NB4 (cell line): ENCODE measurements around the gene RBCK1.

ENCODE experiments used
- DNase-seq: peaks from one replicate; pipeline ENCODE4 v3.0.0; 2010; ENCODE audit warnings: low read depth
- H3K4me3 ChIP-seq: one replicate; pipeline ENCODE4 v1.5.1; 2011; ENCODE audit warnings: mild to moderate bottlenecking, low read depth, low read length, moderate library complexity
- MYC ChIP-seq: IDR thresholded peaks from 2 replicates; pipeline ENCODE4 v1.6.1; 2011; ENCODE audit warnings: low read depth, low read length
- POLR2A ChIP-seq: IDR thresholded peaks from 2 replicates; pipeline ENCODE4 v1.6.1; 2011; ENCODE audit warnings: mild to moderate bottlenecking; ENCODE audit not compliant: insufficient read length; ENCODE audit errors: extremely low read depth
- TF ChIP-seq, protein P1 (sequence below): IDR thresholded peaks from 2 replicates; pipeline ENCODE4 v1.6.1; 2011; ENCODE audit warnings: low read depth, low read length
- TF ChIP-seq, protein P2 (sequence below): IDR thresholded peaks from one replicate; pipeline ENCODE4 v1.5.1; 2012; ENCODE audit warnings: low read depth, low read length

The RBCK1 gene

DNA sequence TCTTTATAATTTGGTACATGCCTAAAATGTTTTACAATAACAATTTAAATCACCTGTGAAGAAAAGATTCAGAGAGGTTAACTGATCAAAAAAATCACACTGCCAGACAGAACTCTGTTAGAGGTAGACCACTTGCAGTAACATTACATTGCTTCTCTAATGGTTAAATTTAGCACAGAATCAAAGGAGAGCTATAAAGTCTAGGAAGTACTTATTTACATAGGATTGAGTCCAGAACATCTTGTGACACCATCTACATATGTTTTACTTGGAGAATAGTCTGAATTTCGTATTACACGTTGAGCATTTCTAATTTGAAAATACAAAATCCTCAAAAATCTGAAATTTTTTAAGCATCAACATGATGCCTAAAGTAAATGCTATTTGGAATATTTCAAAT lies 71.4 kb downstream of the RBCK1 start:
- no peak for DNase-seq
- TF ChIP-seq POLR2A (no peak), MYC (no peak)
- TF ChIP-seq, protein P1, sequence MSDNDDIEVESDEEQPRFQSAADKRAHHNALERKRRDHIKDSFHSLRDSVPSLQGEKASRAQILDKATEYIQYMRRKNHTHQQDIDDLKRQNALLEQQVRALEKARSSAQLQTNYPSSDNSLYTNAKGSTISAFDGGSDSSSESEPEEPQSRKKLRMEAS, result no peak
- TF ChIP-seq, protein P2, sequence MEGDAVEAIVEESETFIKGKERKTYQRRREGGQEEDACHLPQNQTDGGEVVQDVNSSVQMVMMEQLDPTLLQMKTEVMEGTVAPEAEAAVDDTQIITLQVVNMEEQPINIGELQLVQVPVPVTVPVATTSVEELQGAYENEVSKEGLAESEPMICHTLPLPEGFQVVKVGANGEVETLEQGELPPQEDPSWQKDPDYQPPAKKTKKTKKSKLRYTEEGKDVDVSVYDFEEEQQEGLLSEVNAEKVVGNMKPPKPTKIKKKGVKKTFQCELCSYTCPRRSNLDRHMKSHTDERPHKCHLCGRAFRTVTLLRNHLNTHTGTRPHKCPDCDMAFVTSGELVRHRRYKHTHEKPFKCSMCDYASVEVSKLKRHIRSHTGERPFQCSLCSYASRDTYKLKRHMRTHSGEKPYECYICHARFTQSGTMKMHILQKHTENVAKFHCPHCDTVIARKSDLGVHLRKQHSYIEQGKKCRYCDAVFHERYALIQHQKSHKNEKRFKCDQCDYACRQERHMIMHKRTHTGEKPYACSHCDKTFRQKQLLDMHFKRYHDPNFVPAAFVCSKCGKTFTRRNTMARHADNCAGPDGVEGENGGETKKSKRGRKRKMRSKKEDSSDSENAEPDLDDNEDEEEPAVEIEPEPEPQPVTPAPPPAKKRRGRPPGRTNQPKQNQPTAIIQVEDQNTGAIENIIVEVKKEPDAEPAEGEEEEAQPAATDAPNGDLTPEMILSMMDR, result no peak

DNA sequence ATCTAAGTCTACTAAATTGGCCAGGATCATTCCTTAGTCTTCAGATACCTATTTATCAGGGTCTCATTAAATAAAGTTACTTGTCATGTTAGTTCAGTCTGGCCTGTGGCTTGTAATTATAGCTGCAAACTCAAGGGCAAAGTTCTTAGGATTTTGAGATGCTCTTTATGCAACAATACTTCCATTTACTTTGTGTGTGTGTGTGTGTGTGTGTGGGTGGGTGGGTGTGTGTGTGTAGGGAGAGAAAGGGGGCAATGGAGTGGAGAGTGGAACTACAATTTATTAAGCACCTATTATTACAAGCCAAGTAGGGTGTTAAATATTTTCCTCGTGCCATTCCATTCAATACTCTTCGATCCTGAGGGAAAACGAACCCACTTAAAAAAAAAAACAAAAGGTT lies 71.9 kb downstream of the RBCK1 start:
- TF ChIP-seq, protein P2, result no peak
- TF ChIP-seq MYC, result no peak
- TF ChIP-seq, protein P1, result no peak
- TF ChIP-seq POLR2A, result no peak
- no peak overlapping the region for H3K4me3 ChIP-seq
- DNase-seq, result no peak

More for the DNA sequence above, 71.4 kb downstream of the RBCK1 start:
- no peak overlapping the region for H3K4me3 ChIP-seq

DNA sequence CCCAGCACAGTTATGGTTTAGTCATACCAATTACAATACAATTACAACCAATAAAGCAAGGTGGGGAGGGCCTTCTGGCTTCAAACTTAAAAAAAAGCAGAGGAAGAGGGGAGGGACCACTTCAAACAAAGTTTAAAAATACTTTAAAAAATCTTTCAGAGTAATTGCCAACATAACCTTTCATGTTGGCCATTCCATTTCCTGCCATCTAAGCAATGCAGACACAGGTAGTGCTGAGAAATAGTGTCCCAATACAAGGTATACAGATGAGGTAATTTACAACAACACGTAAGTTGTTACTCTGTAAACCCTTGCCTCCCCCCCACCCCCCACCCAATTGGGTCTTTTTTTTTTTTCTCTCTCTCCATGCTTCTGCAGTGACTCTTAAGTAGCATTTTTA lies 73.1 kb downstream of the RBCK1 start:
- H3K4me3 ChIP-seq, result no peak overlapping the region
- no peak for DNase-seq
- TF ChIP-seq, protein P1, result no peak
- TF ChIP-seq POLR2A, result no peak
- TF ChIP-seq, protein P2, result no peak
